ENCODE measurements around the gene TTC9C. TPM values are rescaled to one million over a fixed set of nuclear protein-coding genes. Genes with fewer than 3 reads are reported as not detected.

Gene TTC9C
- total and polyA plus RNA-seq, 2 of the 8 experiments (the other 6 are each of a cell fraction or from before 2014, with no cell fraction given), result 25.4 to 34.1 TPM

DNA sequence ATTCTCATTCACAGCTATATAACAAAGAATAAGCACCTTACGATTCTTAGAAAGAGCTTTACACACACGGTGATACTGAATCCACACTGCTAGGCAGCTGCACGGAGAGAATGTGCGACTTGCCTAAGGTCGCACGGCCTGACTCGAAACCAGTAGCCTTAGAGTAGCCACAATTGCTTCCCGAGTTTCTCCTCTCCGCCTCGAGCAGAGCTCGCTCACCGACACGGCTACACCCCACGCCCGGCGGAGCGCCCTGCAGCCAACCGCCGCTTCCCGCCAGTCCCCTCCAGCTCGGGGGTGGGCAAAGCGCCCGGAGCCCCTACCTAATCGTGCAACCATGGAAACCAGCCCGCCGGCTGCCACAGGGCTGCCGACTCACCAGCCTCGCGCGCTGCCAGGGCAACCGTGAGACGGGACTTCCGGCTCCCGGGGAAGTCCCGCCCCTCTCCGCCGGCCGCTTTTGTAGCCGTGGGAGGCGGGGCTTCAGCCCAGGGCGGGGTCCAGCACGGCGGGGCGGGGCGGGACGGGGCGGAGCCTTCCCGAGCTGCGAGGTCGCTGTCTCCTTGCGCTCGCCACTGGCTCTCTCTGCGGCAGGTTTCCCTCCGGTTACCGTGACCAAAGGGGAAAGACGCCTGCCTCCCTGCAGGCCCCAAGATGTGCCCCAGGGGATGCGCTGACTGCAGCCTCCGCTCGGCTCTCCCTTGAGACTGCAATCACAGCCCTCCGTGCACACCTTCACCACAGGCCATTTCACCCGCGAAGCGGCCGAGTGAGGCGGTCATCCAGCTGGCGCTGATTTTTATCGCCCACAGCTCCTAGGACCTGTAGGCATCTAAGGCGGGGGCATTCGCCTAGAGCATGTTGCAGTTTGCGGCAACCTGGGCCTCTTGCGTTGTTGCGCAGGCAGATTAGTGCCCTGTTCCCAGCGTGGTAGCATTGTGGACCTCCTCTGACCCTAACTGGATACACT lies 22.1 kb upstream of the TTC9C start:
- Histone ChIP-seq H4K5ac (ENCODE audit: insufficient read length, low read depth, low read length) (no peak overlapping the region), H3K9ac (replicated peaks in 1 of 4; ENCODE audit: extremely low read depth in 1 of 4, low read depth in 3 of 4, low read length in 3 of 4) (peak overlapping the region; percentile 67 to 88 (median 74)), H3K9me3 (ENCODE audit: insufficient read depth in 2 of 2, low read depth in 1 of 2, low read length in 1 of 2) (no peaks in the 10 kb centered on the region), H2BK15ac (ENCODE audit: low read length) (0 out of 2 replicates have a peak overlapping the region, but pooled peaks have one; percentile 81), H2AK5ac (ENCODE audit: low read depth, low read length) (no peak overlapping the region; the same call in 1 of the 2 replicates), H2BK20ac (ENCODE audit: low read length) (no peak overlapping the region), H3K4me3 (ENCODE audit: extremely low read depth in 1 of 4, insufficient read depth in 2 of 4, low read depth in 3 of 4, low read length in 4 of 4) (peak overlapping the region; percentile 64 to 83 (median 82)), H2AFZ (ENCODE audit: low read length) (peak overlapping the region; percentile 4; the same call in 1 of the 2 replicates), H3K79me2 (ENCODE audit: control insufficient read depth in 1 of 2, insufficient read depth in 2 of 2, low read length in 2 of 2) (peaks cover 0 to 7% of the 10 kb centered on the region in 2 experiments; a peak in 1 of 4 replicates), H3K23me2 (ENCODE audit: low read depth, low read length) (peaks cover 22% of the 10 kb centered on the region), H3K36me3 (ENCODE audit: control insufficient read depth in 2 of 4, insufficient read depth in 4 of 4, low read length in 3 of 4) (peaks cover 2 to 15% (median 5%) of the 10 kb centered on the region in 4 experiments; a peak in 6 of 8 replicates), H3K27me3 (replicated peaks in 1 of 4; ENCODE audit: control insufficient read depth in 3 of 4, extremely low read depth in 1 of 4, insufficient read depth in 3 of 4, low read length in 3 of 4) (no peaks in the 10 kb centered on the region), H3K18ac (ENCODE audit: extremely low read depth, low read length) (peak overlapping the region; percentile 78), H2BK120ac (replicated peaks; ENCODE audit: low read depth, low read length) (no peak overlapping the region), H3K4me1 (replicated peaks in 1 of 4; ENCODE audit: control insufficient read depth in 3 of 4, insufficient read depth in 4 of 4, low read length in 3 of 4) (peaks cover 7 to 34% (median 20%) of the 10 kb centered on the region in 4 experiments), H3K14ac (ENCODE audit: insufficient read length) (no peak overlapping the region), H3K4ac (replicated peaks; ENCODE audit: insufficient read length, low read depth, low read length) (peak overlapping the region; percentile 75), H3K79me1 (ENCODE audit: low read depth, low read length) (no peaks in the 10 kb centered on the region; the same call in 1 of the 2 replicates), H3K23ac (ENCODE audit: insufficient read length) (no peak overlapping the region), H3K56ac (replicated peaks; ENCODE audit: insufficient read length, low read depth, low read length) (no peak overlapping the region), H2BK5ac (ENCODE audit: low read depth, low read length) (peak overlapping the region; percentile 86), H4K91ac (replicated peaks; ENCODE audit: insufficient read length, low read length) (peak overlapping the region; percentile 67), H4K20me1 (replicated peaks in 1 of 2; ENCODE audit: control insufficient read depth in 1 of 2, insufficient read depth in 2 of 2, low read length in 2 of 2) (no peaks in the 10 kb centered on the region), H3K27ac (ENCODE audit: low read depth, low read length) (peak overlapping the region; percentile 65), H2BK12ac (ENCODE audit: low read depth, low read length) (peak overlapping the region; percentile 77; the same call in 1 of the 2 replicates), H4K8ac (ENCODE audit: extremely low read depth, insufficient read depth, low read length) (peak overlapping the region; percentile 7; the same call in 1 of the 2 replicates), H3K4me2 (ENCODE audit: insufficient read depth in 1 of 2, low read depth in 2 of 2, low read length in 2 of 2) (peak overlapping the region; percentile 99)
- CTCF ChIA-PET (ENCODE audit: partially characterized antibody), result interaction anchor here (0.5 to 3.8 kb wide), 11 partner anchors 12 to 363 kb away, joined by 3 to 21 read pairs (median 3); partner anchors contain the start of genes LRRN4CL, ROM1, TAF6L and UBXN1
- FAIRE-seq, result no peak
- WGBS, 2 experiments (ENCODE audit: extremely low coverage in 1 of 2, insufficient coverage in 1 of 2, insufficient read length in 1 of 2, insufficient replicate concordance in 2 of 2, low coverage in 1 of 2, low lambda C conversion rate in 2 of 2, missing lambda C conversion rate in 1 of 2), result 1% methylated on average over 58 of the region's 73 CpGs; no CpG with 5 or more reads in 1 of the 2 experiments
- POLR2A ChIA-PET (ENCODE audit: partially characterized antibody), result interaction anchor here (0.8 to 61.4 kb wide), 34 partner anchors 8 to 184 kb away, joined by 3 to 2041 read pairs (median 8); partner anchors contain the start of genes C11orf98, CSKMT, EEF1G and EML3
- peak; percentile 82 to 95 for DNase-seq (ENCODE audit: low read depth in 1 of 2, low spot score in 2 of 2)
- TF ChIP-seq CREB1 (IDR thresholded peaks at IDR 0.05), result peak; percentile 53; the same call in 1 of the 2 replicates
- TF ChIP-seq ATF2 (IDR thresholded peaks at IDR 0.05; ENCODE audit: low read length), result no peak
- peak; percentile 49; the same call in 1 of the 2 replicates for TF ChIP-seq GABPA (IDR thresholded peaks at IDR 0.05; ENCODE audit: borderline replicate concordance, insufficient read depth, low read length)
- TF ChIP-seq TCF12 (IDR thresholded peaks at IDR 0.05; ENCODE audit: low read depth, low read length), result no peak
- peak; percentile 49 to 90; a peak in 3 of 4 replicates for TF ChIP-seq SIN3A (conservative IDR thresholded peaks at IDR 0.05 in 1 of 2, IDR thresholded peaks at IDR 0.05 in 1 of 2; ENCODE audit: low read depth in 1 of 2, low read length in 2 of 2)
- peak; percentile 46 for TF ChIP-seq RNF2 (IDR thresholded peaks at IDR 0.05; ENCODE audit: borderline replicate concordance, low read depth, low read length, missing control alignments, poor library complexity, severe bottlenecking)
- TF ChIP-seq BCL11A (IDR thresholded peaks at IDR 0.05; ENCODE audit: low read depth in 2 of 2, low read length in 2 of 2), result no peak

All from H1 (cell line).